Pons (tissue), 1 donor: ENCODE results near the gene ICAM5.
"Not testable (repeated sequence)": the region's sequence is repeated elsewhere in the genome, so short reads cannot be mapped to it uniquely, and the experiment has no call there.

ENCODE experiments used
- DNase-seq: peaks from one replicate; pipeline ENCODE4 v3.0.0-alpha.2; 2016; ENCODE audit warnings: low spot score

ICAM5 gene

GRCh38 chr19:10318807-10319682, 29.3 kb downstream of the ICAM5 start:
- no peak for DNase-seq

GRCh38 chr19:10320602-10321416, 31.1 kb downstream of the ICAM5 start:
- no peak for DNase-seq

- no peak for DNase-seq
Measured at GRCh38 chr19:10321417-10321797, 31.7 kb downstream of the ICAM5 start.

- DNase-seq, result no peak
Measured at GRCh38 chr19:10321874-10322835, 32.4 kb downstream of the ICAM5 start.

- no peak for DNase-seq
Measured at GRCh38 chr19:10325732-10326131, 36.0 kb downstream of the ICAM5 start.

GRCh38 chr19:10327793-10328192, 38.0 kb downstream of the ICAM5 start:
- no peak for DNase-seq

- no peak for DNase-seq
Measured at GRCh38 chr19:10328558-10329429, 39.0 kb downstream of the ICAM5 start.

GRCh38 chr19:10329555-10329954, 39.8 kb downstream of the ICAM5 start:
- DNase-seq, result no peak

- no peak for DNase-seq
Measured at GRCh38 chr19:10332158-10332964, 42.6 kb downstream of the ICAM5 start.

- peak; percentile 95 for DNase-seq
Measured at GRCh38 chr19:10332965-10333757, 43.4 kb downstream of the ICAM5 start, which contains the start of gene RAVER1. Gene RAVER1 (minus strand): TSS chr19:10333529. CDS start chr19:10333507, 22 bp downstream.

- DNase-seq, result no peak
Measured at GRCh38 chr19:10333758-10334587, 44.2 kb downstream of the ICAM5 start.

- peak; percentile 45 for DNase-seq
Measured at GRCh38 chr19:10334588-10335351, 45.0 kb downstream of the ICAM5 start.

- no peak for DNase-seq
Measured at GRCh38 chr19:10335352-10335985, 45.7 kb downstream of the ICAM5 start.

GRCh38 chr19:10336725-10337124, 47.0 kb downstream of the ICAM5 start:
- DNase-seq, result not testable (repeated sequence)

- no peak for DNase-seq
Measured at GRCh38 chr19:10338940-10339339, 49.2 kb downstream of the ICAM5 start.

- no peak for DNase-seq
Measured at GRCh38 chr19:10339380-10339960, 49.7 kb downstream of the ICAM5 start, which contains the start of gene ICAM3. Gene ICAM3 (minus strand): TSS chr19:10339624. CDS start chr19:10339614, 10 bp downstream.
